ENCODE results near the gene PUS7.

Gene PUS7

GRCh38 chr7:105493196-105493922 lies 28.7 kb downstream of the PUS7 start:
- TF ChIP-seq CTCF (IDR thresholded peaks at IDR 0.05) = no peak
- no peak for TF ChIP-seq ZFX (IDR thresholded peaks at IDR 0.05; ENCODE audit: borderline replicate concordance)
- no peak overlapping the region for H3K27ac ChIP-seq

DNA sequence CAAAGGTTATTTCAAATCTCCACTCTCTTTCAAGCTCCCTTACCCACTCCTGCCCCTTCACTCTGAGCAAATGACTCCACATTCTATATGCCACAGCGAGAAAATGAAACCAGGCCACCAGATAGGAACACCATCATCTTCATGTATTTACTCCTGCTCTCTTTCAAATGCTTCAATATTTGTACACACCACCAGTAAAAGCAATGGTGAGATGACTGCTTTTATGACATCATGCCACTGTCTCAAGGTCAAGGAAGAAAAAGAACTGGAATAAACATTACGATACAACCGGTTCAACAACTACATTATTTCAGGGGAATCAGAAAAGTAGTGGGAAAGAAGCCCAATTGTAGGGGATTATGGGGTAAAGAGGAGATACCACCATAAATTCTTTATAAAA lies 32.7 kb downstream of the PUS7 start:
- no peak overlapping the region for H3K27ac ChIP-seq
- no peak for TF ChIP-seq ZFX (IDR thresholded peaks at IDR 0.05; ENCODE audit: borderline replicate concordance)

DNA sequence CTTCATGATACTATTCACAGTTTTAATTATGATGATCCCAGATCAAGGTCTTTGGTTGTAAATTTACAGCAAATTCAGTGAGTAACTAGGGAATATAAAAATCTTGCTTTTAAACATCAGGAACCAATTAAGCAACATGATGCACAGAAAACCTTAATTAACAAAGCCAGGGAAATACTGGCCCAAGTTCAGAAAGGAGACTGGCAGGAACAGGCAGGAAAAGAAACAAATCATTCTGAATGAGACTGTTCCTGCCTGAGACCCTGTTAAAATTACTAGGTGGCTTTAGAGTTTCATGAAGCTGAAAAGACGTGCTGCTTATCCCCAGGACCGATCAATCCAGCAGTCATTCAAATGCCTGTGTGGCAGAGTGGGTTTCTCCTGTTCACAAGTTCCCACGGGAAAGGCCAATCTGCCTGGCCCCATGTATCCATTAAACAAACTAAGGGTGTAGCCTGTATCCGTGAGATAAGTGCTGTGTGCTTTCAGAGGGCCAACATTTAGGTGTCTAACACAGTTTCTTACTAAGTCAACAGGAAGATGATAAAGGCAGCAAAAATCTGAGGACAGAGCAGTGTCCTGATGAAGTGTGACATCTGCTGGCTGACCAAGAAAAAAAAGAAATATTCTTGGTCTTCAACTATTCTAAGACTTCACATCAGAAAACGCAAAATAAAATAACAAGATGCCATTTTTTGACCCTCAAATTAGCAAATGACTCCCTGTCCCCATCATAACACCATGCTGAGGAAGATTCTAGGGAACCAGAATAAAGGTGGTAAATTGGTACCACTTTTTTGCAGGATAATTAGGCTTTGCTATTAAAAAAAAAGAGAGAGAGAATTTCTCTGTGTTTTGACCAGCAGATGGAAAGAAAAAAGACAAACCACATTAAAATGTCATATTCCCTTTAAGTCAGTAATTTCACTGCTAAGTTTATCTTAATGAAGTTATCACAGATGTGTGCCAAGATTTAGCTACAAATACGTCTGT lies 34.2 kb downstream of the PUS7 start:
- TF ChIP-seq ZFX (IDR thresholded peaks at IDR 0.05; ENCODE audit: borderline replicate concordance) = no peak
- peak; percentile 61 for TF ChIP-seq CTCF (IDR thresholded peaks at IDR 0.05)
- no peak overlapping the region for H3K27ac ChIP-seq

DNA sequence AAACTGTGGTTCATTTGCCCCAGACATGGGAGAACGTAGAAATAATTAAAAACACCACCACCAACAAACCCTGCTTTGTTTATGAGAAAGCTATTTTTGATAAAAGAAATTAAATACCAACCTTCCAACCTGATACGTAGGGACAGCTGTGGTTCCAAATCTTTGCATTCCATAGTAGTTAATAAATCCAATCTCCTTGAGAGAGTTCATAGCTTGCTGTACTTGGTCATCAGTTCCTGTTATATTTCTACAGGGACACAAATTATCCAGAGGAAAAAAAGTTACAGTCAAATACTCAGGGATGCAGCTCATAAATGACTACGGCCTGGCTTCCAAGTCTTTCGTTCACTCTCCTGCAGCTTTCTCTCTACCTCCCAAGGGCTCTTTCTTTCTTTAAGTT lies 41.1 kb downstream of the PUS7 start:
- H3K27ac ChIP-seq = no peak overlapping the region
- TF ChIP-seq ZFX (IDR thresholded peaks at IDR 0.05; ENCODE audit: borderline replicate concordance) (no peak), CTCF (IDR thresholded peaks at IDR 0.05) (no peak)

- TF ChIP-seq ZFX (IDR thresholded peaks at IDR 0.05; ENCODE audit: borderline replicate concordance) (no peak), CTCF (IDR thresholded peaks at IDR 0.05) (no peak)
- no peak overlapping the region for H3K27ac ChIP-seq
Observed at GRCh38 chr7:105478606-105479005, 43.5 kb downstream of the PUS7 start.

DNA sequence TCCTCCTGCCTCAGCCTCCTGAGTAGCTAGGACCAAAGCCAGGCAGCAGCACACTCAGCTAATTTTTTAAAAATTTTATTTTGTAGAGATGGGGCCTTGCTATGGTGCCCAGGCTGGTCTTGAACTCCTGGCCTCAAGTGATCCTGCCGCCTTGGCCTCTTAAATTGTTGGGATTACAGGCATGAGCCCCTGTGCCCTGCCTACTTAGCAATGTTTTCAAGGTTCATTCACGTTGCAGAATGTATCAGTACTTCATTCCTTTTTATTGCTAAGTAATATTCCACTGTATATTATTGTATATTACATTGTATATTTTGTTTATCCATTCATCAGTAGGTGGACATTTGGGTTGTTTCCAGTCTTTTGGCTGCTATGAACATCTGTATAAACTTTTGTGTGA lies 44.2 kb downstream of the PUS7 start:
- TF ChIP-seq CTCF (IDR thresholded peaks at IDR 0.05) (no peak), ZFX (IDR thresholded peaks at IDR 0.05; ENCODE audit: borderline replicate concordance) (no peak)
- no peak overlapping the region for H3K27ac ChIP-seq

GRCh38 chr7:105474045-105474444 lies 48.0 kb downstream of the PUS7 start:
- no peak for TF ChIP-seq CTCF (IDR thresholded peaks at IDR 0.05)
- TF ChIP-seq ZFX (IDR thresholded peaks at IDR 0.05; ENCODE audit: borderline replicate concordance) = no peak
- no peak overlapping the region for H3K27ac ChIP-seq
